Measurements from ENCODE around the gene C1orf21. TPM values are rescaled to one million over a fixed set of nuclear protein-coding genes. Genes with fewer than 3 reads are reported as not detected.

C1orf21 gene
- total RNA-seq, 4 donors from 2014 or later = 30.6 to 61.7 (median 43.0) TPM

GRCh38 chr1:184418652-184419349, 32.0 kb downstream of the C1orf21 start:
- Histone ChIP-seq H3K4me1 (peaks cover 0 to 57% (median 0%) of the 10 kb centered on the region in 4 donors), H3K27me3 (no peaks in the 10 kb centered on the region), H3K9me3 (no peaks in the 10 kb centered on the region), H3K36me3 (no peaks in the 10 kb centered on the region), H3K4me3 (no peak overlapping the region), H3K27ac (no peak overlapping the region)
- no peak for TF ChIP-seq EP300 (IDR thresholded peaks at IDR 0.05)
- TF ChIP-seq CTCF (IDR thresholded peaks at IDR 0.05) = no peak
- no peak for TF ChIP-seq POLR2A (IDR thresholded peaks at IDR 0.05)
- 70 to 72% methylated on average over 4 of the region's 4 CpGs for WGBS, 2 donors
- DNase-seq (ENCODE audit: low spot score in 2 of 2) = no peak

- Histone ChIP-seq H3K4me1 (peaks cover 0 to 57% (median 0%) of the 10 kb centered on the region in 4 donors), H3K36me3 (no peaks in the 10 kb centered on the region), H3K27me3 (no peaks in the 10 kb centered on the region), H3K9me3 (no peaks in the 10 kb centered on the region), H3K4me3 (no peak overlapping the region), H3K27ac (no peak overlapping the region)
- TF ChIP-seq POLR2A (IDR thresholded peaks at IDR 0.05) (no peak), CTCF (IDR thresholded peaks at IDR 0.05) (no peak), EP300 (IDR thresholded peaks at IDR 0.05) (no peak)
- no peak for DNase-seq (ENCODE audit: low spot score in 2 of 2)
- 67 to 73% methylated on average over 5 of the region's 5 CpGs for WGBS, 2 donors
Observed at GRCh38 chr1:184419350-184420161, 32.7 kb downstream of the C1orf21 start.

GRCh38 chr1:184422490-184423233, 35.8 kb downstream of the C1orf21 start:
- Histone ChIP-seq H3K27ac (no peak overlapping the region), H3K4me1 (peaks cover 0 to 61% (median 2%) of the 10 kb centered on the region in 4 donors), H3K4me3 (no peak overlapping the region), H3K27me3 (no peaks in the 10 kb centered on the region), H3K36me3 (no peaks in the 10 kb centered on the region), H3K9me3 (no peaks in the 10 kb centered on the region)
- DNase-seq (ENCODE audit: low spot score in 2 of 2) = no peak
- 80 to 81% methylated on average over 9 of the region's 9 CpGs for WGBS, 2 donors
- no peak for TF ChIP-seq CTCF (IDR thresholded peaks at IDR 0.05)
- TF ChIP-seq EP300 (IDR thresholded peaks at IDR 0.05) = no peak

GRCh38 chr1:184423649-184424048, 36.8 kb downstream of the C1orf21 start:
- no peak overlapping the region for H3K27ac ChIP-seq
- H3K4me3 ChIP-seq = no peak overlapping the region
- H3K36me3 ChIP-seq = no peaks in the 10 kb centered on the region
- DNase-seq (ENCODE audit: low spot score in 2 of 2) = no peak
- no peak for TF ChIP-seq CTCF (IDR thresholded peaks at IDR 0.05)
- no peak for TF ChIP-seq EP300 (IDR thresholded peaks at IDR 0.05)
- no peak for TF ChIP-seq POLR2A (IDR thresholded peaks at IDR 0.05)
- 95 to 96% methylated on average over 2 of the region's 2 CpGs for WGBS, 2 donors
- H3K9me3 ChIP-seq = no peaks in the 10 kb centered on the region
- no peaks in the 10 kb centered on the region for H3K27me3 ChIP-seq
- H3K4me1 ChIP-seq = peaks cover 0 to 52% (median 2%) of the 10 kb centered on the region in 4 donors
